ENCODE data around the gene CACNB2.

Gene CACNB2

GRCh38 chr10:18469125-18469524 lies 328.9 kb downstream of the CACNB2 start:
- no peak for DNase-seq

- no peak for DNase-seq
Observed at GRCh38 chr10:18472977-18473376, 332.8 kb downstream of the CACNB2 start.

- DNase-seq = no peak
Observed at GRCh38 chr10:18473424-18474117, 333.3 kb downstream of the CACNB2 start.

GRCh38 chr10:18474118-18474455 lies 333.9 kb downstream of the CACNB2 start:
- no peak for DNase-seq

GRCh38 chr10:18476076-18476647 lies 335.9 kb downstream of the CACNB2 start:
- DNase-seq = no peak

GRCh38 chr10:18478354-18478753 lies 338.1 kb downstream of the CACNB2 start:
- no peak for DNase-seq

GRCh38 chr10:18479502-18479901 lies 339.3 kb downstream of the CACNB2 start:
- DNase-seq = no peak

- DNase-seq = no peak
Observed at GRCh38 chr10:18483516-18484186, 343.4 kb downstream of the CACNB2 start.

GRCh38 chr10:18486438-18486837 lies 346.2 kb downstream of the CACNB2 start:
- DNase-seq = no peak

GRCh38 chr10:18490755-18491154 lies 350.5 kb downstream of the CACNB2 start:
- no peak for DNase-seq

GRCh38 chr10:18497806-18498369 lies 357.7 kb downstream of the CACNB2 start:
- no peak for DNase-seq

GRCh38 chr10:18498998-18499397 lies 358.8 kb downstream of the CACNB2 start:
- DNase-seq = no peak

GRCh38 chr10:18500576-18500975 lies 360.4 kb downstream of the CACNB2 start:
- no peak for DNase-seq

- DNase-seq = no peak
Observed at GRCh38 chr10:18501198-18501597, 361.0 kb downstream of the CACNB2 start.

GRCh38 chr10:18501629-18502028 lies 361.4 kb downstream of the CACNB2 start:
- no peak for DNase-seq

- no peak for DNase-seq
Observed at GRCh38 chr10:18504161-18504560, 363.9 kb downstream of the CACNB2 start.

GRCh38 chr10:18505456-18506118 lies 365.4 kb downstream of the CACNB2 start:
- no peak for DNase-seq

- no peak for DNase-seq
Observed at GRCh38 chr10:18508587-18508986, 368.4 kb downstream of the CACNB2 start.

GRCh38 chr10:18514537-18514936 lies 374.3 kb downstream of the CACNB2 start:
- DNase-seq = no peak

GRCh38 chr10:18516851-18517250 lies 376.6 kb downstream of the CACNB2 start:
- DNase-seq = no peak

GRCh38 chr10:18523025-18523424 lies 382.8 kb downstream of the CACNB2 start:
- no peak for DNase-seq

GRCh38 chr10:18523858-18524257 lies 383.6 kb downstream of the CACNB2 start:
- no peak for DNase-seq

GRCh38 chr10:18527687-18528086 lies 387.5 kb downstream of the CACNB2 start:
- no peak for DNase-seq

Measured in T-helper 9 cell (primary cell).